NCI-H345 treated with DMSO at 0.1 percent for 48 hours (cell line): ENCODE measurements around the gene LITAF.
"Not testable (repeated sequence)": the region's sequence is repeated elsewhere in the genome, so short reads cannot be mapped to it uniquely, and the experiment has no call there.

Experiments used
- DNase-seq: peaks from one replicate; lab custom pipeline; 2025; ENCODE audit not compliant: unreplicated experiment; lab: John Stamatoyannopoulos, UW

LITAF gene

DNA sequence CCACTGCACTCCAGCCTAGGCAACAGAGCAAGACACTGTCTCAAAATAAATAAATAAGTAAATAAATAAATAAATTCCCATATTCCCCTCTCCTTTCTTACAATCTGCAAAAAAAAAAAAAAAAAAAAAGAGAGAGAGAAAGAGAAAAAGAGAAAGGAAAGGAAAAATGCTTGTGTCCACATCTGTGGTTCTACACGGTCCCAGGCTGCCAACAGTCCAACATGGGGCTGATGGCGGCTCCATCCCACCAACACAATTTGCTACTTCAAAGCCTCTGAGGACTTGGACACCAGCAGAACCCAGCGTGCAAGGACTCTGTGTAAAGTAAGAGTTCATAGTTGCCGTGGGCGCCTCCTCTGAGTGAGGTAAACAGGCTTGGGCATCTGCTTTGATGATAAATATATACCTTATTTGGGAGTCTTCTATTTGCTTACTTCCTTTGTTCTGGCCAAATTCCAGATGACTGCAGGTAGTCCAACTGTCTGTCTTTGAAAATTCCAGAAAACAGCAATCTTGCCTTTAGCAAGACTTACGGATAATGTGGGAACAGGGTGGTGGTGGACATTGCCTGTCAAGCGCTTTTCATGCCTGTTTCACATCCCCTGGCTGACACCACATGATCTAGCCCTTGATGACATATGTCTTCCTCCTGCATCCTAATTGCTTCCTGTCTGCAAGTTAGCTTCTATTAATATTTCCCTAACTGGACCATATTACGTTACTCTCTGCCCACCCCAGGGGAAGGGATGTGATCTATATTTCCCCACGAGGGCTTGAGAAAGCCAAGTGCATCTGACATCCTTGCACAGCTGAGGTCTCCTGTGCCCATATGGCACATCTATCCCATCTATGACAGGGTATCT is 10.1 kb downstream of the LITAF start:
- no peak for DNase-seq

GRCh38 chr16:11575223-11575589 is 11.5 kb downstream of the LITAF start:
- no peak for DNase-seq

DNA sequence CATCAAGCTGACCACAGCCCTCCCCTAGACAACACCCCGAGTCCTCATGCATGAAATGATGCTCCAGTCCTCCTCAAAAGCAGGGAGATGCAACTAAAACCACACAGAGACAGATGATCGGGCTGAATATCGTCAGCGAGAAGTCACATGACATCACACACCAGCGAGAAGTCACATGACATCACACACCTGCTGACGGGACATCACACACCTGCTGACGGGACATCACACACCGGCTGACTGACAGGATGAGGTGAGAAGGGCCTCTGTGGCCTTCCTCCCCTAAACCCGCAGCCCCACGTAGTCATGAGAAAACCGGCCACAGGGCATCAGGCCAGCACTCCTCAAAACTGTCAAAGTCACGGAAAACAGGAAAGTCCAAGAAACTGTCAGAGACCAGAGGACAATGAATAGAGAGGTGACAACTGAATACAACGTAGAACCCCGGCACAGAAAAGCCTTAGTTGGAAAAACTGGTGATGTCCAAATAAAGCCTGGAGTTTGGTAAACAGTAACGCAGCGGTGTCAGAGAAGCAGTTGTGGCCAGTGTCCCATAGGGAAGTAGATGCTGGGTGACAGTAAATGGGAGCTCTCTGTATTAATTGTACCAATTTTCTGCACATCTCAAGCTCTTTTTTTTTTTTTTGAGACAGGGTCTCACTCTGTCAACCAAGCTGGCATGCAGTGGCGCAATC is 14.3 kb downstream of the LITAF start:
- DNase-seq, result no peak

GRCh38 chr16:11571549-11571948 is 15.2 kb downstream of the LITAF start:
- DNase-seq, result no peak

- no peak for DNase-seq
These were observed 15.9 kb downstream of the LITAF start for GRCh38 chr16:11570806-11571205.

DNA sequence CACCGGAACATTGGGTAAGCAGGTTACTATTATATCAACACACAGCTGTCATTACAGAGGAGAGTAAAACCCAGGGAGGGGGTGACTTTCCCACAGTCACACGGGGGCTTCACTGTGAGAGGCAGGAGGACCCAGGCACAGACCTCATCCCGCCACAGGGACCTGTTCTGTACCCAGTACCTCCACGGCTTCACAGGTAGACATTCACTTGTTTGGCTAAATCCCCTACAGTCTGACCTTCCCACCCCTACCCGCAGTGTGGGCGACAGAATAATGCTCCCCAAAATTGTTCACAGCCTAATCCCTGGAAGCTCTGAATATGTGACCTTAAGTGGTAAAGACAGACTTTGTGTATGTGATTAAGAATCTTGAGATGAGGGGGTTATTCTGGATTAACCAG is 16.5 kb downstream of the LITAF start:
- DNase-seq, result no peak

DNA sequence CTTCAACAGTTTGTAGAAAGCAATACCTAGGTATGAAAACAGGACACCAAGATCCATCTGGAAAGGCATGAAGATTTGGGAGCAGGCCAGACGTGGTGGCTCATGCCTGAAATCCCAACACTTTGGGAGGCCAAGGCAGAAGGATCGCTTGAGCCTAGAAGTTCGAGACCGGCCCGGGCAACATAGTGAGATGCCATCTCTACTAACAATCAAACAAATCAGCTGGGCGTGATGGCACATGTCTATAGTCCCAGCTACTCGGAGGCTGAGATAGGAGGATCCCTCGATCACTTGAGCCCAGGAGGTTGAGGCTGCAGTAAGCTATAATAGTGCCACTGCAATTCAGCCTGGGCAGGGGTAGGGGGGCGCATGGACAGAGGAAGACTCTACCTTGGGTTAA is 20.3 kb downstream of the LITAF start:
- DNase-seq, result no peak

- no peak for DNase-seq
These were observed 21.1 kb downstream of the LITAF start for GRCh38 chr16:11565665-11566064.

GRCh38 chr16:11564046-11564926 is 22.4 kb downstream of the LITAF start:
- DNase-seq, result no peak

GRCh38 chr16:11563493-11564040 is 23.2 kb downstream of the LITAF start:
- DNase-seq, result no peak

- no peak for DNase-seq
These were observed 23.8 kb downstream of the LITAF start for GRCh38 chr16:11562941-11563340.

DNA sequence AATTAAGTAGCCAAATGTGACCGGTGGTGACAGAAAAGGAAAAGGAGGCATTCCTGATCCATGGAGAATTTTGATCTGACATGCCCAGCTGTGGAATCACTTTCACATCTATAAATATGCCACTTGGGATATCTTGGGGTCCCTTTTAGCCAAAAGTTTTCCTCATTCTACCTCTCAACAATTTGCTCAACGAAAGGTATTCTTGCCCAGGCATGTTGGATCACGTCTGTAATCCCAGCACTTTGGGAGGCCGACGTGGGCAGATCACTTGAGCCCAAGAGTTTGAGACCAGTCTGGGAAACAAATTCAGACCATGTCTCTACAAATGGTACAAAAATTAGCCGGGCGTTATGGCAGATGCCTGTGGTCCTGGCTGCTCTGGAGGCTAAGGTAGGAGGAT is 24.3 kb downstream of the LITAF start:
- DNase-seq, result no peak

GRCh38 chr16:11561856-11562255 is 24.9 kb downstream of the LITAF start:
- no peak for DNase-seq

DNA sequence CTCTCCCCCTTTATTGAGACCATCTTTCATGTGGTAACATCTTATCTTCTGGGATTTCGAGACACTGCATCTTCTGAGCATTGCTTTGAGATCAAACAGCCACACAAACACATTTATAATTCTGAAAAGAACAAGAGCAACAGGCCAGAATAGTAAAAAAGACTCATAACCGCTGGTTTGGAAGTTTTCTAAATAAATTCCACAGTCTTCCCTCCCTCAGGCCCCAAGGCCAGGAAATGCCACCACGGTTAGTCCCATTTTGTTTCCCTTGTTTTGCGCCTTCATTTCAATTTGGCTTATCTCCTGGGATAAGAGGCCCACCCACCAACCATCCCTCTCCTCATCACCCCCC is 25.3 kb downstream of the LITAF start:
- DNase-seq, result no peak

GRCh38 chr16:11560701-11561453 is 25.8 kb downstream of the LITAF start:
- DNase-seq, result no peak

DNA sequence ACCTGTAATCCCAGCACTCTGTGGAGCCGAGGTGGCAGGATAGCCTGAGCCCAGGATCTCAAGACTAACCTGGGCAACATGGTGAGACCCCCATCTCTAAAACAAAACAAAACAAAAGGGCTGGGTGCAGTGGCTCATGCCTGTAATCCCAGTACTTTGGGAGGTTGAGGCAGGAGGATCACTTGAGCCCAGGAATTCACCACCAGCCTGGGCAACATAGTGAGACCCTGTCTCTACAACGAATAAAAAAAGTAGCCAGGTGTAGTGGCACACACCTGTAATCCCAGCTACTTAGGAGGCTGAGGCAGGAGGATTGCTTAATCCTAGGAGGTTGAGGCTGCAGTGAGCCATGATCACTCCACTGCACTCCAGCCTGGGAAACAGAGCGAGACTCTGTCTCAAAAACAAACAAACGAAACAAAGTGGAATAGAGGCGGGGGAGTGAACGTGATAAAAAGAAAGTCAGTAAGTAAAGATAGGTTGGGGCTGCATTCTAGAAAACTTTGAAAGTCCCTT is 28.4 kb downstream of the LITAF start:
- DNase-seq, result not testable (repeated sequence)

DNA sequence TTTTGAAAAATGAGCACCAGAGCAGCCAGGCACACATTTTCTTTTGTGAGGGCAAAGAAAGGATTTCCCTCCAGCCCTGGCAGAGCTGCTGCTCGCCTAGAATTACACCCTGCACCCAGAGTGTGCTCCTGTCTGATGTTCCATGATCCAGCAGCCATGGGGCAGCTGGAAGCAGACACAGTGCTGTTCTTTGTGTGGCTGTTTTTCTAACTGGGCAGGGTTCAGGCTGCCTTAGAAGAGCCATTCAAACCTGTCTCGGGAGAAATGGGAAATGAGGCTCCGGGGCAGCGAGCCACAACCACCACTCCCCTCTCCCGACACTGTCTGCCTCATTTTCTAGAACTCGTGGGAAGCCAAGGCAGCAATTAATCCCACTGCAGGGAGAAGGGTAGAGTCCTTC is 28.9 kb downstream of the LITAF start:
- DNase-seq, result no peak

DNA sequence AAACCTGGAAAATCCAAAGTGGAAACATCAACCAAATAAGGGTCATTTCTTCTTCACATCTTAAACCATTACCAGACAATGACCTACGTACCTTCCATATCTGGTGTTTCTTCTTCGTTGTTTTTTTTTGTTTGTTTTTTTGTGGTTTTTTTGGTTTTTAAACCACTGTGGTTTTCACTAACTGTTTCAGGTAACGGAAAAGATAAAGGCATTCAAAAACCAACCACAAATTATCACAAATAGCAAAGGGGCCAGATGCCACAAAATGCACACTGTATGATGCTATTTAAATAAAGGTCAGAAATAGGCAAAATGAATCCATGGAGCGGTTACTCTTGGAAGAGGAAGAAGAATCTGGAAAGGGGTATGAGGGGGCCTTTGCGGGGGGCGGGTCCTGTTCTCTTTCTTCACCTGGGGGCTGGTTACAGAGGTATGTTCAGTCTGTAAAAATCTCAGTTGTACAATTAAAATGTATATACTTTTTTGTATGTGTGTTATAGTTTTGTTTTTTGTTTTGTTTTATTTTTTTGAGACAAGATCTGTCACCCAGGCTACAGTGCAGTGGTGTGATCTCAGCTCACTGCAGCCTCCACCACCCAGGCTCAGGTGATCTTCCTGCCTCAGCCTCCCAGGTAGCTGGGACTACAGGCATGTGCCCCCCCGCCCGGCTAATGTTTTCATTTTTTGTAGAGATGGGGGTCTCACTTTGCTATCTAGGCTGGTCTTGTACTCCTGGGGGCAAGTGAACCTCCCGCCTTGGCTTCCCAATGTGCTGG is 29.6 kb downstream of the LITAF start:
- DNase-seq, result no peak

GRCh38 chr16:11556214-11556819 is 30.4 kb downstream of the LITAF start:
- no peak for DNase-seq
